Measurements from ENCODE around the gene BRWD1. TPM values are rescaled to one million over a fixed set of nuclear protein-coding genes. Genes with fewer than 3 reads are reported as not detected.
A peak's percentile ranks its signal among the peaks of the same experiment; 100 is the strongest.

The BRWD1 gene
- total and polyA plus RNA-seq, 2 of the 13 experiments (the other 11 are each of a cell fraction or from before 2014, with no cell fraction given): 13.9 to 28.0 TPM

DNA sequence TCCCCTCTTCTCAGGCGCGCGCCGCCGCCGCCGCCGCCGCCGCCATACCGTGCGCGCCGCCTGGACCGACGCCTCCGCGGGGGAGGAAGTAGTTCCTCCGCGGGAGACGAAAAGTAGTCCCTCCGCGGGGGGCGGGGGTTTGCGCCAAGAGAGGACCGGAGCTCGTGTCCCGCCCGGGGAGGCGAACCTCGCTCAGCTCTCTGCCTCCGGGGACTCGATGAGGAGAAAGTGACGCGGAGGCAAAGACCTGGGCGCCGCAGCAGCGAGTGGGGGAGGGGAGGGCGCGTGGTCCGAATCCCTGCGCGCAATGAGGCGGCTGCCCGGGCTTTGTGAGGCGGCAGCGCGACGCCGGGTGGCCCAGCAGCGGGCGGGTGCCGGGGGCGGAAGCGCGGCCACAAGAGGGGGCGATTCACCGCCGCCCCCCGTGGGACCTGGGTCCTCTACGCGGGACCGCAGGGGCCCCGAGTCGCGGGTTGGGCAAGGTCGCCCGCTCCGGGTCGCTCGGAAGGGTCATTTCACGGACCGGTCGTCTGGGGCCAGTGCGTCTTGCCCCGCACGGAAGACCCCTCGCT is at the start of gene BRWD1 (continued):
- TF ChIP-seq, protein P1, sequence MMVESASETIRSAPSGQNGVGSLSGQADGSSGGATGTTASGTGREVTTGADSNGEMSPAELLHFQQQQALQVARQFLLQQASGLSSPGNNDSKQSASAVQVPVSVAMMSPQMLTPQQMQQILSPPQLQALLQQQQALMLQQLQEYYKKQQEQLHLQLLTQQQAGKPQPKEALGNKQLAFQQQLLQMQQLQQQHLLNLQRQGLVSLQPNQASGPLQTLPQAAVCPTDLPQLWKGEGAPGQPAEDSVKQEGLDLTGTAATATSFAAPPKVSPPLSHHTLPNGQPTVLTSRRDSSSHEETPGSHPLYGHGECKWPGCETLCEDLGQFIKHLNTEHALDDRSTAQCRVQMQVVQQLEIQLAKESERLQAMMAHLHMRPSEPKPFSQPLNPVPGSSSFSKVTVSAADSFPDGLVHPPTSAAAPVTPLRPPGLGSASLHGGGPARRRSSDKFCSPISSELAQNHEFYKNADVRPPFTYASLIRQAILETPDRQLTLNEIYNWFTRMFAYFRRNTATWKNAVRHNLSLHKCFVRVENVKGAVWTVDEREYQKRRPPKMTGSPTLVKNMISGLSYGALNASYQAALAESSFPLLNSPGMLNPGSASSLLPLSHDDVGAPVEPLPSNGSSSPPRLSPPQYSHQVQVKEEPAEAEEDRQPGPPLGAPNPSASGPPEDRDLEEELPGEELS (CRISPR knock-in tag; IDR thresholded peaks at IDR 0.05): peak; percentile 31; the same call in 1 of the 2 replicates
- TF ChIP-seq ZNF24 (IDR thresholded peaks at IDR 0.05): 0 out of 2 replicates have a peak, but pooled peaks have one; percentile 63
- 0 out of 2 replicates have a peak, but pooled peaks have one; percentile 60 for TF ChIP-seq ZNF773 (CRISPR knock-in tag; IDR thresholded peaks at IDR 0.05; ENCODE audit: borderline replicate concordance)
- no peak for TF ChIP-seq JUND (CRISPR knock-in tag; IDR thresholded peaks at IDR 0.05)
- TF ChIP-seq, protein P2, sequence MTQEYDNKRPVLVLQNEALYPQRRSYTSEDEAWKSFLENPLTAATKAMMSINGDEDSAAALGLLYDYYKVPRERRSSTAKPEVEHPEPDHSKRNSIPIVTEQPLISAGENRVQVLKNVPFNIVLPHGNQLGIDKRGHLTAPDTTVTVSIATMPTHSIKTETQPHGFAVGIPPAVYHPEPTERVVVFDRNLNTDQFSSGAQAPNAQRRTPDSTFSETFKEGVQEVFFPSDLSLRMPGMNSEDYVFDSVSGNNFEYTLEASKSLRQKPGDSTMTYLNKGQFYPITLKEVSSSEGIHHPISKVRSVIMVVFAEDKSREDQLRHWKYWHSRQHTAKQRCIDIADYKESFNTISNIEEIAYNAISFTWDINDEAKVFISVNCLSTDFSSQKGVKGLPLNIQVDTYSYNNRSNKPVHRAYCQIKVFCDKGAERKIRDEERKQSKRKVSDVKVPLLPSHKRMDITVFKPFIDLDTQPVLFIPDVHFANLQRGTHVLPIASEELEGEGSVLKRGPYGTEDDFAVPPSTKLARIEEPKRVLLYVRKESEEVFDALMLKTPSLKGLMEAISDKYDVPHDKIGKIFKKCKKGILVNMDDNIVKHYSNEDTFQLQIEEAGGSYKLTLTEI (CRISPR knock-in tag; conservative IDR thresholded peaks at IDR 0.05): no peak
- no peak for TF ChIP-seq HCFC1 (IDR thresholded peaks at IDR 0.05; ENCODE audit: low read depth, low read length)
- TF ChIP-seq MAZ (IDR thresholded peaks at IDR 0.05; ENCODE audit: borderline replicate concordance, low read depth, low read length): peak; percentile 88; the same call in 1 of the 2 replicates
- peak; percentile 98 for TF ChIP-seq MAZ (CRISPR knock-in tag; IDR thresholded peaks at IDR 0.05; ENCODE audit: low read depth)
- no peak for TF ChIP-seq ZSCAN31 (CRISPR knock-in tag; IDR thresholded peaks at IDR 0.05; ENCODE audit: low read depth)
- TF ChIP-seq RELA (CRISPR knock-in tag; IDR thresholded peaks at IDR 0.05): no peak
- TF ChIP-seq, protein P3, sequence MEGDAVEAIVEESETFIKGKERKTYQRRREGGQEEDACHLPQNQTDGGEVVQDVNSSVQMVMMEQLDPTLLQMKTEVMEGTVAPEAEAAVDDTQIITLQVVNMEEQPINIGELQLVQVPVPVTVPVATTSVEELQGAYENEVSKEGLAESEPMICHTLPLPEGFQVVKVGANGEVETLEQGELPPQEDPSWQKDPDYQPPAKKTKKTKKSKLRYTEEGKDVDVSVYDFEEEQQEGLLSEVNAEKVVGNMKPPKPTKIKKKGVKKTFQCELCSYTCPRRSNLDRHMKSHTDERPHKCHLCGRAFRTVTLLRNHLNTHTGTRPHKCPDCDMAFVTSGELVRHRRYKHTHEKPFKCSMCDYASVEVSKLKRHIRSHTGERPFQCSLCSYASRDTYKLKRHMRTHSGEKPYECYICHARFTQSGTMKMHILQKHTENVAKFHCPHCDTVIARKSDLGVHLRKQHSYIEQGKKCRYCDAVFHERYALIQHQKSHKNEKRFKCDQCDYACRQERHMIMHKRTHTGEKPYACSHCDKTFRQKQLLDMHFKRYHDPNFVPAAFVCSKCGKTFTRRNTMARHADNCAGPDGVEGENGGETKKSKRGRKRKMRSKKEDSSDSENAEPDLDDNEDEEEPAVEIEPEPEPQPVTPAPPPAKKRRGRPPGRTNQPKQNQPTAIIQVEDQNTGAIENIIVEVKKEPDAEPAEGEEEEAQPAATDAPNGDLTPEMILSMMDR (CRISPR knock-in tag; IDR thresholded peaks at IDR 0.05): peak; percentile 60
- TF ChIP-seq SMC3 (IDR thresholded peaks at IDR 0.05; ENCODE audit: low read length): no peak
- TF ChIP-seq TBX3 (IDR thresholded peaks at IDR 0.05; ENCODE audit: borderline replicate concordance): peak; percentile 86
- peak; percentile 12 for TF ChIP-seq PTBP1 (IDR thresholded peaks at IDR 0.05; ENCODE audit: low read depth, low read length, poor library complexity, severe bottlenecking)
- TF ChIP-seq PAF1 (CRISPR knock-in tag; IDR thresholded peaks at IDR 0.05): no peak
- peak; percentile 33; the same call in 1 of the 2 replicates for TF ChIP-seq GATA4 (IDR thresholded peaks at IDR 0.05; ENCODE audit: borderline replicate concordance, low read depth)
- TF ChIP-seq, protein P4, sequence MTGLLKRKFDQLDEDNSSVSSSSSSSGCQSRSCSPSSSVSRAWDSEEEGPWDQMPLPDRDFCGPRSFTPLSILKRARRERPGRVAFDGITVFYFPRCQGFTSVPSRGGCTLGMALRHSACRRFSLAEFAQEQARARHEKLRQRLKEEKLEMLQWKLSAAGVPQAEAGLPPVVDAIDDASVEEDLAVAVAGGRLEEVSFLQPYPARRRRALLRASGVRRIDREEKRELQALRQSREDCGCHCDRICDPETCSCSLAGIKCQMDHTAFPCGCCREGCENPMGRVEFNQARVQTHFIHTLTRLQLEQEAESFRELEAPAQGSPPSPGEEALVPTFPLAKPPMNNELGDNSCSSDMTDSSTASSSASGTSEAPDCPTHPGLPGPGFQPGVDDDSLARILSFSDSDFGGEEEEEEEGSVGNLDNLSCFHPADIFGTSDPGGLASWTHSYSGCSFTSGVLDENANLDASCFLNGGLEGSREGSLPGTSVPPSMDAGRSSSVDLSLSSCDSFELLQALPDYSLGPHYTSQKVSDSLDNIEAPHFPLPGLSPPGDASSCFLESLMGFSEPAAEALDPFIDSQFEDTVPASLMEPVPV (CRISPR knock-in tag; IDR thresholded peaks at IDR 0.05): peak; percentile 75; the same call in 1 of the 2 replicates
- no peak for TF ChIP-seq THYN1 (CRISPR knock-in tag; IDR thresholded peaks at IDR 0.05; ENCODE audit: borderline replicate concordance, low read depth)
- TF ChIP-seq ZNF431 (CRISPR knock-in tag; IDR thresholded peaks at IDR 0.05; ENCODE audit: borderline replicate concordance, low read depth): no peak; the same call in 1 of the 2 replicates
- TF ChIP-seq ZNF563 (CRISPR knock-in tag; IDR thresholded peaks at IDR 0.05): peak; percentile 94
- TF ChIP-seq SPEN (CRISPR knock-in tag; IDR thresholded peaks at IDR 0.05; ENCODE audit: low read depth): peak; percentile 83
- TF ChIP-seq GLI4 (CRISPR knock-in tag; IDR thresholded peaks at IDR 0.05; ENCODE audit: borderline replicate concordance): peak; percentile 55; the same call in 1 of the 2 replicates
